GM18909 (cell line): ENCODE data around the gene GDF11.
"Not testable (repeated sequence)": the region's sequence is repeated elsewhere in the genome, so short reads cannot be mapped to it uniquely, and the experiment has no call there.

ENCODE experiments used
- ATAC-seq: cut with Tn5 transposase; IDR thresholded peaks from one replicate; pipeline ENCODE4 v1.9.1; 2021; ENCODE audit warnings: mild to moderate bottlenecking; ENCODE audit not compliant: unreplicated experiment, poor library complexity

GDF11 gene

DNA sequence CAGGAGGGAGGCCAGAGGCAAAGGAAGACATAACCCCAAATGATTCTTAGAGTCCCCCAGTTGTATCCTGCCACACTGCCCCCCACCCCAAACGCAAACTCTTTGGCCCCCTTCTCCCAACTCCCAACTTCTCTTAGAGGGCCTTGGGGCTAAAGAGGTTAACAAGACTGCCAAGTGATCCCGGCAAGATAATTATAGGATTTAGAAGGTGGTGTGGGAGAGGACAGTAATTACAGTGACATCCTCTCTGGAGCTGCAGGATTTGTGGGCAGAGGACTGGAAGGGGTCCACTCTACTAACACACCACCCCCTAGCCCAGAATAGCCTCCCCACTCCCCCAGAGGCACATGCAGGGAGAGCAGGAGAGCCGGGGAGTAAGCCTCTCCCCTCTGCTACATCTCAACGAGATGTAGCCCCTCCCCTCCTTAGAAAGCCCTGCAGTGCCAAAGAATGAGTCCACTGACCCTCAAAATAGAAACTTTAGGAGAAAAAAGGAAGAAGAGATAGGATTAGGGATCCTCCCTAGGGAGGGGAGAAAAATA lies 5.3 kb upstream of the GDF11 start:
- peak; percentile 12 for ATAC-seq

DNA sequence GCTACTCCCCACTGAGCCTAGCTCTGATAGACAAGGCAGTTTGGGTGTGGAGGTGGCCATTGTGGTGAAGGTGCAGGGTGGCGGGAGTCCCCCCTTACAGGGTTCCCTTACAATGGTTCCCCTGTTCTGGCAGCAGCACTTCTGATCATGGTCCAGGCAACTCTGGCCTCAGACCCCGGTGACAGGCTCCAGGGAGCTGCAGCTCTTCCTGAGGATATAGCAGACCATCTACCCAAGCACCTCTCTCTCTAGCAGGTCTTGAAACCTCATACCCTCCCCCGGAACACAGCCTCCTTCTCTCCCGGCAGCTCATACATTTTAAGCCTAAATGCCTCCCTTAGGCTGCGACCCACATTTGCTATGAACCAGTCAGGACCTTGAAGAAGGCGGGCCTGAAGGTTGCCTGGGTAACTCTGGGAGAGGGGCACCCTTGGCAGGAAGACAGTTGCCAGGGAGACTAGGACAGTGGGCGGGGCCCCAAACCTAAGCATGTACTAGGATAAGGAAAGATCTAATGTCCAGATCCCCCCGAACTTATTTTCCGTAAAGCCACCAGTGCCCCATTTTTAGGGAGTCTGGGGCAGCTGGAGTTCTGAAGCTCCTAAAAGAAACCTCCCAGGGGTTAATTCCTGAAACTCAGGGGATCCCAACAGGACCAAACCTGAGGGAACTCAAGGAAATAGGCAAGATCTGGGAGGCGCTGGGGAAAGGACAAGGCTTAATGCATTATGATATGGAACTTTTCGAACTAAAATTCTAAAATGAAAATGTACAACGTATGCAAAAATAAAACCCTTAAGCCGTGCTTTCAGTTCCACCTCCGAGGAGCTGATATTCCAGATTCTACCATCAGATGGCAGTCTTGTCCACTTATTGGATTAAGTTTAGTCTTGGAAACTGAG lies 4.5 kb upstream of the GDF11 start:
- peak; percentile 87 for ATAC-seq

DNA sequence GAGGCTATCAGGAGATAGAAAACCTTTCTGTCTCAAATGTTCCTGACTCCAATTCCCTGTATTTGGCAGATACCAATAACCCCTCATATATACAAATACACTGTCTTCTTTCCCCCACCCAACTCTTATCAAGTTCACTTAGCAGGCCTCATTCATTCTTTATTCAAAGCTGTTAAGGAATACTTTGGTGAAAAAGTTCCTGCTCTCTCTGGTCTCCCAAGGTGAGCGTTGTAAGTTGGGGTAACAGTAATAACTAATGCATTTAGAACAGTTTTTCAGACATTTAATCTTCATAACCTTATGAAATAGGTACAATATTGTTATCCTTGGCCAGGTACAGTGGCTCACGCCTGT lies 3.9 kb upstream of the GDF11 start:
- ATAC-seq = no peak

DNA sequence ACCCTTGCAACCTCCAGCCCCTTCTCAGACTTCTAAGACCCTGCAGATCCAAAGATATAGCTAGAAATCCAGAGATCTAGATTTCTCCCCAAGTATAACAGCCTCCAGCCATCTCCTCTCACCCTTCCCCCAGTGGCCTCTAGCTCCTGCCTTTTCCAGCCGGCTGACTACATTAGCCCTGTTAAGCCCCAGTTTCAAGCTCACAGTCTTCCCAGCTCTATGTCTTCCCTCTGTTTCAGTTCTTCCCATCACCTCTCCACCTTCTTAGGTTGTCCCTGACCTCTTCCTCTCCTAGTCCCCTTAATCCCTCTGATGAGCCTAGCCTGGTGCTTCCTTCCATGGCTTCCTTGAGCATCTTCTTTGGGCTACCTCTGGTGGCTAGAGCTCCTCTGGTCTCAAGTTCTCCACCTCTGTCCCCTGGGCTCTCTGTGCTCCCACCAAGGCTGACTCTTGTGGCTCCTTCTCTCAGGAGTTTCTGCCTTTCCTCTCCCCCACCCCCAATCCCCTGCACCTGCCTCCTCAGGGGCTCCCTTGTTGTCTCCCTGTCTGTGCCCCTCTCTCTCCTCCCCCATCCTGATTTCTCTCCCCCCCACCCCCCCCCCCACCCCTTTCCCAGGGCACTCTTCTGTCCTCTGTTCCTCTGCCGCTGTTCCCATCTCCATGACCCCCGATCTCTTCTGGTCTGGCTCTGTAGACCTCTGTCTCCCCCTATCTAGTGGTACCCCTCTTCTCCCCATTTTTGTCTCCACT lies 816 bp upstream of the GDF11 start:
- ATAC-seq = no peak

DNA sequence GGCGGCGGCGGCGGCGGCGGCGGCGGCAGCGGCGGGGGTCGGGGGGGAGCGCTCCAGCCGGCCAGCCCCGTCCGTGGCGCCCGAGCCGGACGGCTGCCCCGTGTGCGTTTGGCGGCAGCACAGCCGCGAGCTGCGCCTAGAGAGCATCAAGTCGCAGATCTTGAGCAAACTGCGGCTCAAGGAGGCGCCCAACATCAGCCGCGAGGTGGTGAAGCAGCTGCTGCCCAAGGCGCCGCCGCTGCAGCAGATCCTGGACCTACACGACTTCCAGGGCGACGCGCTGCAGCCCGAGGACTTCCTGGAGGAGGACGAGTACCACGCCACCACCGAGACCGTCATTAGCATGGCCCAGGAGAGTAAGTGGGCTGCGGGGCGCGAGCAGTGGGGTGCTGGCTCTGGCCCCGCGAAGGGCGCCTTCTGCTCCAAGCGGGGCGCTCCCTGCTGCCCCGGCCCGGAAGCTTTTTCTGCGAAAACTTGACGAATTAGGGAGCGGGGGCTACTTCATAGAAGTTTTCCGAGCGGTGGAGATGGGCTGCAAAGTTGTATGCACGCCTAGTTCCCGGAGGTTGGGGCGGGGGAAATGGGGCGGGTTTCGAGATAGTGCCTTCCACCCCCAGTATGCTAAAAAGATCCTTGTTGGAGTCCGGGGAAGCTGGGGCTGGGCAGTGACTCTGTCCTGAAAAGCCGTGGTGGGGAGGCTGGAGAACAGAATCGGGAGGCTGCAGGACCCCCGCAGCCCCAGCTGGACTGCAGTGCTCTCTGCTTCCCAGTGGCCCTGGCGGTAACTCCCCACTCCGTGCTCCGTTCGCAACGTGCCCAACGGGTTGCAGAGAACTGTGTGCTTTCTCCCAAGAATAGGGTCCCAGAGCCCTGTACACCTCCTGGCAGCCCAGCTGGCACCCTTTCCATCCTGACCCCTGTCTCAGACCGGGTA lies 751 bp downstream of the GDF11 start:
- ATAC-seq = peak; percentile 49

DNA sequence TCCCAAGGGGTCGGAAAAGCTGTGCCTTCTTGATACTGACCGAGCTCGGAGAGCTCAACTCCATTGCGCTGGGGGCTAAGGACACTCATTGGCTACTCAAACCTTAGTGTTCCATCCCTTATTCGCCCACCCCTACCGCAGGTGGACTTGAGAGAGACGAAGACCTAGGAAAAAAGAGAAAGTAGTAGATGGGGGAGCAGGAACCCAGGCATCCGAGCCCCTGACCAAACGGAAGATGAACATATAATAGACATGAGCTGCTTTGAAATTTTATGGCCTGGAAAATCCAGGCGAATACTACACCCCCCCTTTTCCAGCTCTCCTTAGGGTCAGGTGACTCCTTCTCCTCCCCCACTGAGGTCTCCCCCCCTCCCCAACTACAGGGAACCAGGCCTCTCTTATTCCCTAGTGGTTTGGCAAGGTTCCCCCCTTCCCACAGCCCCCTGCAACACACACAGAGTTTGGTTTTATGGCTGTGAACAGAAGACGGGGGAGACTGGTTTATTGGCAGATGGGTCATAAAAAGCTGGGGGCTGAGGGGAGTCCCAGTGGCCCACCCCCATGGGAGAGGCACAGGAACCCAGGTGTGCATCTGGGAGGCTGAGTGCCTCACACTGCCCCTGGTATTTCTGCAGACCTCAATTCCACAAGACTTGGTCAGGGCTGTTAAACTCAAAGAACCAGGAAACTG lies 1.6 kb downstream of the GDF11 start:
- ATAC-seq = no peak

DNA sequence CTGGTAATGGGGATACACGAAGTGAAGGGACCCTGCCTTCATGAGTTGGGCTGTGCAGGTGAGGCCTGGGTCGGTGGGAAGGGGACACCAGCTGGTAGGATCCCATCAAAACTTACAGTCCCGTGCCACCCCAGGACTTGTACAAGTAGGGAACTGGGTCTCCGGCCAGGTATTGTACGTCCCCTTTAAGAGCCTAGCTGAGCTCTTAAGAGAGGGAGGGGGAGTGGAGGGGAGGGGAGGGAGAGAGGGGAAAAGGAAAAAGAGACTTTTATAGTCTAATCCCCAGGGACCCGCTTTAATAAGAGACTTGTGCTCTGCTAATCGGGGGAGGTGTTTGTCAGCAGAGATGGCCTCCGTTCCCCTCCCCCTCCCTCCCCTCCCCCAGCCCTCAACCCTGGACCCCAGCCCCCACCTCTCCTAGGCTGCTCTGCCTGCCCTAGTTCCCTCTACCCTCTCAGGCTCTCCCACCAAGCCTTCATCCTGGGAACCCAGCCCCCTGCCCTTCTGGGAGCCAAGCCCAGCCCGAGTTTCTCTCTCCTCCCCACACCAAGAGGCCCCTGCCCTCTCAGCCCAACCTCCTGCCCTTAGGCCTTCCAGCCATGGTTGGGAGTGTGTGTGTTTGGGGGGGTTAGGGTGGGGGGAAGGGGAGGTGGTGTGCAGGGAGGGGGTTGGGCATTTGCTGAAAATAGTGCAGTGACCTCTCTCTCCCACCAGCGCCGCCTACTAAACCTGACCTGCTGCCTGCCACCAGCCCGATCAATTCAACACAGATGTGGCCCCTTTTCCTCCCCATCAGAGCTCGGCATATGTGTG lies 2.6 kb downstream of the GDF11 start:
- ATAC-seq = no peak

DNA sequence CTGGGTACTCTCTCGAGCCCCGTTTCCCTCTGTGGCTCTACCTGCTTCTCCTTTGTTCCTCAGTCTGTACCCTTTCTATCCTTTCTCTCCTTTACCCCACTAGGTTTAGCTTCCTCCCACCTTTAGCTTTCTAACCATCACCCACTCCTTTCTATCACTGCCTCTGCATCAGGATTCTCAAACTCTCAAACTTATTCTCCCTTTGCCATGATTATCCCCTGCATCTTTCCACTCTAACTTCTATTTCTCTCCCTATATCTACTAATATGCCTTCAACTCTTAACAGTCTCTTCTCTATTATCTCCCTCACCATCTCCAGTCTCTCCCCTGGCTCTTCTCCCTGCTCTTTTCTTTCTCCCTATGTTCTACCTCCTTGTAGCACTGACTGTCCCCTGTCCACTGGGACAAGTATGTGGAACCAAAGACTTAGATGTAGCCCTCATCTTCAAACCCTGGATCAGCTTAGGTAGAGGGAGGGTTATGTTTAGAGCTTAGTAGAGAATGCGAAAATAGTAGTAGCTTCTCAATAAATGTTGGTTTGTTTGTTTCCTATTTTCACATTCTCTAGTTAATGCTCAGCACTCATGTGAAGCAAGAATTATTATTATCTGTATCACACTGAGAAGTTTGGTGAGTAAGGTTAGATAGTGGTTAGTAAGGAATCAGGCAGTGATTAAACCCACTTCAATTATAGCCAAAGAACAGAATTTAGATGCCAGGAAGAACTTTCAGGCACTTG lies 3.4 kb downstream of the GDF11 start:
- ATAC-seq = no peak

DNA sequence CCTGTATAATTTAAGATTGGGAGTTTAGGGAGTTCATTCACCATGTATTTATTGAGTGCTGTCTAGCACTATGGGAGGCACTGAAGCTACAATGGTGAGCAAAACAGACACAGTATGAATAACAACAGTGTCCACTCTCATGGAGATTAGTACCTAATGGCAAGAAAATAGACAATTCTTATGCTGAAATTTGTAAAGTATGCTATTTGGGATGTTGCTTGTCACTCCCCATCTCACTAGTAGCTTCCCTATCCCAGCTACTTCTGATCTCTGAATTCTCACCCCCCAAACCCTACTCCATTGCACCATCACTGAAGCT lies 4.0 kb downstream of the GDF11 start:
- ATAC-seq = no peak

DNA sequence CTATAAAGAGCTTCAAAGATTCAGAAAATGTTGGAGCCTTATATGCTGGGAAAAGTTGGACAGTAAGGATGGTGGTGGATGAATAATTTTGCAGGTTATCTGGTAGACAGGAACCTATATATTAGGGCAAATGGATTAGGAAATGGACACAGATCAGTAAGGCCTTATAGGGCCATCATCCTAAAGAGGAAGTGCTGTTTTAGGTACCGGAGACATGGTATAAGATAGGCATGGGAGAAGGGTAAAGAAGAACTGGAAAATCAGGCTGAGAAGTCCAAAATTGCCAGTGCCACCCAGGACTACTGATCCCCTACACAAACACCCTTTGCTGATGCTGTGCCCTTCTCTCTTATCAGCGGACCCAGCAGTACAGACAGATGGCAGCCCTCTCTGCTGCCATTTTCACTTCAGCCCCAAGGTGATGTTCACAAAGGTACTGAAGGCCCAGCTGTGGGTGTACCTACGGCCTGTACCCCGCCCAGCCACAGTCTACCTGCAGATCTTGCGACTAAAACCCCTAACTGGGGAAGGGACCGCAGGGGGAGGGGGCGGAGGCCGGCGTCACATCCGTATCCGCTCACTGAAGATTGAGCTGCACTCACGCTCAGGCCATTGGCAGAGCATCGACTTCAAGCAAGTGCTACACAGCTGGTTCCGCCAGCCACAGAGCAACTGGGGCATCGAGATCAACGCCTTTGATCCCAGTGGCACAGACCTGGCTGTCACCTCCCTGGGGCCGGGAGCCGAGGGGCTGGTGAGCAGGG lies 5.5 kb downstream of the GDF11 start:
- ATAC-seq = no peak

DNA sequence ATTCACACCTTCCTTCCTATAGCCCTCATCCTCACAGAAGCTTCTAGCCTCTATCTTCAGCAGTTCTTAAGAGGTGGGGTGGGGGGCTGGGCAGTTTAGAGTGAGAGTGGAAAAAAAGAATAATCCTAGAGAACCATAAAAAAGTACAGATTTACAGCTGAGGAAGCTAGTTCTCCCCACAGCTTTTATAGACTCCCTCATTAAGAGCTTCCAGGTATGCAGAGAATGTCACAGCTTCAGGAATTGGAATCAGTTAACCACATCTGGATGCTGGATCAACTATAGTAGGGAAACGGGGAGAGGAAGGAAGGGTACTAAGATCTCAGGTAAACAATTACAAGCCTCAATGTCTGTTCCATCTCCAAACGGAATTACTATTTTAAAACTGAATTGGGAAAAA lies 12.3 kb downstream of the GDF11 start:
- no peak for ATAC-seq

DNA sequence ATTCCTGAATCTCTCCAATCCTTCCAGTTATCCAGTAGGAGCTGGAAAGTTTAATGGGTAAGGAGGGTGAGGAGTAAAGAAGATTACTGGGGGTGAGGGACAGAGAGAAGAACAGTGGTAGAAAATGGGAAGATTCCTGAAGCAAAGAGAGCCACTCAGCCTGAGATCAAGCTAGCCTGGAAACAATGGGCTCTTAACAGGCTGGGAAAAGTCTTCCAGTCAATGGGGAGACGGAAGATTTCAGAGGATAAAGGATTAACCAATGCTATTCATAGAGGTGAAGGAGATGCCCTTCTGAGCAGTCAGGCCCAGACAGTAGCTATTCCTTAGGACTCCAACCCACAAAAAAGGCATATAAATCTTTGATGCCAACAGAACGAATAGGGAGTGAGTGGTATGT lies 14.8 kb downstream of the GDF11 start:
- no peak for ATAC-seq

DNA sequence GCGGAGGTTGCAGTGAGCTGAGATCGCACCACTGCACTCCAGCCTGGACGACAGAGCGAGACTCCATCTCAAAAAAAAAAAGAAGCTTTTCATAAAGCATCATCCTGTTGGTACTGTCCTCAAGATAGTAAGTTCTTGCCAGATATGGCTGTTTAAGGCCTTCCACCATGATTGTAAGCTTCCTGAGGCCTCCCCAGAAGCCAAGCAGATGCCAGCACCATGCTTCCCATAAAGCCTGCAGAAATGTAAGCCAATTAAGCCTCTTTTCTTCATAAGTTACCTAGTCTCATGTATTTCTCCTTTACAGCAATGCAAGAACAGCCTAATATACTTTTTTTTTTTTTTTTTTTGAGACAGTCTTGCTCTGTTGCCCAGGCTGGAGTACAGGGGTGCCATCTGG lies 15.7 kb downstream of the GDF11 start:
- ATAC-seq = not testable (repeated sequence)

DNA sequence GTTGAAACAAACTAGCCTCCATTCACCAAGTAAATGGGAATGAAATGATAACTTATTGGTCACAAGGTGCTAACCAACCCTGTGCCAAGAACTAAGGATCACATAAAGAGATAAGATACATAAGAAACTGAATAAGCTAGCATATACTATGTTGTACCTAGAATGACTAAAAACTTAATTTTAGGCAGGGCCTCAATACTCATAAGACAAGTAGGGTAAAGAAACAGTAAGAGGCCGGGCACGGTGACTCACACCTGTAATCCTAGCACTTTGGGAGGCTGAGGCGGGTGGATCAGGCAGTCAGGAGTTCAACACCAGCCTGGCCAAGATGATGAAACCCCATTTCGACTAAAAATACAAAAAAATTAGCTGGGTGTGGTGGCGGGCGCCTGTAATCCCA lies 17.7 kb downstream of the GDF11 start:
- ATAC-seq = no peak

DNA sequence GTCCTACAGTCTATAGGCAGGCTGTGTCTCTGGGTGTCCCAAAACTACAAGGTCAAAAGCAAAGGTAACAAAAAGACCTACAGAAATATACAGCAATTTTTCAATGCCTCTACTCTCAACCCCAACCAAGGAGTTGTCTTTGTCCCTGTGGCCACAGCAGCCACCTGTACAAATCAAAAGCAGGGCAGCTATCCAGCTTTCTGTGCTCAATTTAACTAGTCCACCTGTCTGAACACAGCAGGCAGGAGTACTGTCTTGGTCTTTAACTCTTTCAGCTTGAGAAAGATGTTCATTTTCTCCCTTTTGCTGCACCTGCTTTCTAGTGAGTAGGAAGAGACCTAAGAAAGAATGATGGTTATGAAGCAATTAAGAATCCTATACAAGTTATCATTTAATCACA lies 19.7 kb downstream of the GDF11 start:
- ATAC-seq = no peak

DNA sequence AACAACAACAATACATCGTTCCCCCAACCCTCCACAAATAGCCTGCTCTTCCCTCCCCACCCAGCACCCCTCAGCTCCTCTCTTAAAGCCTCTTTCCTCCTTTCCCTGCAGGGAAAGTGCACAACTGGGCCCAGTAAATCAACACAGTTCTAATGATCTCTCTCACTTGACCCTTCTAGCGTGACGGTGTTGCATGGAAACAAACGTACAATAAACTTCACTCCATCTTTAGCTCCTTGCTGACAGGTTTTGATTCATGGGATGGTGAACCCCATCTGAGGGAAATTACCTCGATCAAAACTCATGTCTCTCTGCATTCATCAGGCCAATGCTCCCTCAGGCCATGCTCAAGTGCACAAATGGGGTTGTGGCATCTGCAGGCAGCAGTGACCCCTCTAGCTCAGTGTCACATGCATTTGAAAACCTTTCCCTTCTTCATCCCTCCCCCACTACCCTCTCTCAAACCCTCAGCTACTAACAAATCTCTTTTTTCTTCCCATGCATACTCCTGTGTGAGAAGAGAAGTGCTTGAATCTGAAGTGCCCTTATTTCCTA lies 22.9 kb downstream of the GDF11 start:
- ATAC-seq = no peak

DNA sequence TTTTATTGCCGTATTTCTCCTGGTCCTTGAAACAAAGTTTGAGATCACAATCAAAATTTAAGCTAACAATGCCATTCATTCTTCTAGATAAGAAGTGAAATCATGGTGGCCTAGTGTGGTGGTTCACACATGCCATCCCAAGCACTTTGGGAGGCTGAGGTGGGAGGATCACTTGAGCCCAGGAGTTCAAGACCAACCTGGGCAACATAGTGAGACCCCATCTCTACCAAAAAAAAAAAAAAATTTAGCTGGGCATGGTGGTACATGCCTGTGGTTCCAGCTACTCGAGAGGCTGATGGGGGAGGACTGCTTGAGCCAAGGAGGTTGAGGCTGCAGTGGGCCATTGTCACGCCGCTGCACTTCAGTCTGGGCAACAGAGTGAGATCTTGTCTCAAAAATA lies 24.2 kb downstream of the GDF11 start:
- no peak for ATAC-seq

DNA sequence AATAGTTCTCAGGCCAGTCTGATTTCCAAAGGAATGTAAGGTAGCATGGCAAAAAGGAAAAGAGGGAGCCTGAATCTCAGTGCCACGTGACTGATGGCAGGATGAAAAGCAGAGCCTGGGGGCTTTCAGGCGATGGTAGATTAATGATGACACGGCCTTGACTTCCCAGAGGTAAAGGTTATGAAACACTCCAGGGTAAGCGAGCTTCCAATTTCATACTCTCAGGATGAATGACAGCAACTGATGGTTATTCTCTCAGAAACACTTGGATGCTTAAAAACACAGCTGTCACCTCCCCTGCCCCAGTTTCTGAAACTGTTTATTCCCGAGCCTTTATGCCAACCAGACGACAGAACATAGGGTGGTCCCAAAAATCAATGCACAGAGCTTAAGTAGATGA lies 28.8 kb downstream of the GDF11 start:
- ATAC-seq = no peak
